ENCODE results near the gene HAND1. TPM values are rescaled to one million over a fixed set of nuclear protein-coding genes. Genes with fewer than 3 reads are reported as not detected.
A peak's percentile ranks its signal among the peaks of the same experiment; 100 is the strongest.

The HAND1 gene
- total RNA-seq, 2 experiments from 2014 or later, result not detected

DNA sequence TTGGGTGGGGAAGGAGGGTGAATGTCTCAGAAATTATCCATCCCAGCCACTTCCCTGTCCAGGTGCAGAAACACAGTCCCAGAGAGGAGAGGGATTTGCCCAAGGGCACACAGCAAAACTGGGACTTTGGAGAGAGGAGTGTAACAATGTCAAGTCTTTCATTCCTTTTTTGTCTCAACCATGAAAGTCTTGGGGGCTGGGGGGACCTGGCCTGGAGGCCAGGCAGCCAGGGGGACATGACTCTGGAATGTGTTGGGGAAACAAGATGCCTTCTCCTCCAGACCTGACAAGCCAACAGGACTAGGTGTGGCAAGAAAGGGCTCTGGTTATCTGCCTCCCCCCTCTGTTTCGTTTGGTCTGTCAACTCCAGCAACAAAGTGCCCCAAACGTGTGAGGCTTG, 13.9 kb upstream of the HAND1 start:
- ATAC-seq (no peak), DNase-seq (no peak)
- Mint-ChIP-seq H3K27me3 (peaks cover 48% of the 10 kb centered on the region), H3K9me3 (no peaks in the 10 kb centered on the region), H3K4me1 (ENCODE audit: low read depth) (peaks cover 9% of the 10 kb centered on the region), H3K27ac (no peak overlapping the region), H3K4me3 (no peak overlapping the region), H3K36me3 (ENCODE audit: low read depth) (no peaks in the 10 kb centered on the region)
- TF ChIP-seq, protein P1, sequence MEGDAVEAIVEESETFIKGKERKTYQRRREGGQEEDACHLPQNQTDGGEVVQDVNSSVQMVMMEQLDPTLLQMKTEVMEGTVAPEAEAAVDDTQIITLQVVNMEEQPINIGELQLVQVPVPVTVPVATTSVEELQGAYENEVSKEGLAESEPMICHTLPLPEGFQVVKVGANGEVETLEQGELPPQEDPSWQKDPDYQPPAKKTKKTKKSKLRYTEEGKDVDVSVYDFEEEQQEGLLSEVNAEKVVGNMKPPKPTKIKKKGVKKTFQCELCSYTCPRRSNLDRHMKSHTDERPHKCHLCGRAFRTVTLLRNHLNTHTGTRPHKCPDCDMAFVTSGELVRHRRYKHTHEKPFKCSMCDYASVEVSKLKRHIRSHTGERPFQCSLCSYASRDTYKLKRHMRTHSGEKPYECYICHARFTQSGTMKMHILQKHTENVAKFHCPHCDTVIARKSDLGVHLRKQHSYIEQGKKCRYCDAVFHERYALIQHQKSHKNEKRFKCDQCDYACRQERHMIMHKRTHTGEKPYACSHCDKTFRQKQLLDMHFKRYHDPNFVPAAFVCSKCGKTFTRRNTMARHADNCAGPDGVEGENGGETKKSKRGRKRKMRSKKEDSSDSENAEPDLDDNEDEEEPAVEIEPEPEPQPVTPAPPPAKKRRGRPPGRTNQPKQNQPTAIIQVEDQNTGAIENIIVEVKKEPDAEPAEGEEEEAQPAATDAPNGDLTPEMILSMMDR (IDR thresholded peaks at IDR 0.05), result no peak
- ChIA-PET CTCF (no interaction called here), POLR2A (interaction anchor here (1.1 kb wide), 1 partner anchor 24 kb away, joined by 4 read pairs; no protein-coding TSS in a partner anchor)
- intact Hi-C loops (cut with micrococcal nuclease), result no loop called here

DNA sequence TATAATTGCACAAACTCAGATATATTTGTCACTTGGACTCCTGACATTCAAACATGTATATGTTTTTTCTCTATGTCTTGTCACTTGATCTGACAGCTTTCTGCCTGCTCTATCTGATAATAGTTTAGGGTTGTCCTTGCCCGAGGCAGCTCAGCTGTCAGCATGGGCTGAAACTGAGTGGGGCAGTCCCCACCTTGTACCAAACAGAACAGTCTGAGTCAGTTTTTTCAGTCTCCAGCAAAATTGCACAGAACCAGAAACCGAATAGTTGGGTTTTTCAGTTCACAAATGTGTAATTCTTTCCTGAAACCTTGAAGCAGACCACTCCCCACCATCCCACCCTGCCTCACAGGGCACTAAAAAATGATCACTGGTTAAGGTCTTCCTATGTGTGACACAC, 9.5 kb upstream of the HAND1 start:
- peaks cover 68% of the 10 kb centered on the region for H3K27me3 Mint-ChIP-seq
- ChIA-PET POLR2A (interaction anchor here (0.9 to 1.0 kb wide), 2 partner anchors 10 to 21 kb away, joined by 3 read pairs; no protein-coding TSS in a partner anchor), CTCF (interaction anchor here (0.6 to 2.5 kb wide), 2 partner anchors 20 to 23 kb away, joined by 3 to 15 read pairs; no protein-coding TSS in a partner anchor)
- H3K9me3 Mint-ChIP-seq, result no peaks in the 10 kb centered on the region
- DNase-seq, result peak; percentile 77
- ATAC-seq, result peak; percentile 98
- intact Hi-C loops (cut with micrococcal nuclease), result no loop called here
- H3K4me1 Mint-ChIP-seq (ENCODE audit: low read depth), result peaks cover 26% of the 10 kb centered on the region
- no peaks in the 10 kb centered on the region for H3K36me3 Mint-ChIP-seq (ENCODE audit: low read depth)
- TF ChIP-seq, protein P1 (IDR thresholded peaks at IDR 0.05), result no peak
- no peak overlapping the region for H3K27ac Mint-ChIP-seq
- H3K4me3 Mint-ChIP-seq, result no peak overlapping the region

DNA sequence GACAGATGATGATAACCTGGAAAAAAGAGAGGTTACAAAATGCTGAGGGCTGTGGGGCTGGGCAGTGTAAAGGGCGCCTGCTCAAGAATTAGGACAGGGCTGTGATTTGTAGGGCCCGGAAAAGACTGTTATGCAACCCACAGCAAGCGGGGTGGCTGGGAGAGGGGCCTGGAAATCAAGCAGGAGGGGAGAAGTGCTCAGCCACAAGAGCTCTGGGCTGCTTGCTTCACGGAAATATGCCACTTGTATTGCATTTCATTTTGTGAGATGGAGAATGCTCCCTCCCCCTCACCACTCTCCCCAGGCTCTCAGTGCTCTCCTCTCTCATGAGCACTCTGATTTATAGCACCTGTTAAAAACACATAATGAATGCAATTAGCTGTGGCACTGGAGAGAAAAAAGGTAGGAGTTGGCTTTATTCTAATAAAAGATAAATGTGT, 8.4 kb upstream of the HAND1 start:
- H3K27me3 Mint-ChIP-seq, result peaks cover 72% of the 10 kb centered on the region
- H3K27ac Mint-ChIP-seq, result no peak overlapping the region
- POLR2A ChIA-PET, result interaction anchor here (1.0 to 1.4 kb wide), 2 partner anchors 9 to 15 kb away, joined by 3 to 6 read pairs; no protein-coding TSS in a partner anchor
- no peaks in the 10 kb centered on the region for H3K36me3 Mint-ChIP-seq (ENCODE audit: low read depth)
- intact Hi-C loops (cut with micrococcal nuclease), result no loop called here
- no peak for ATAC-seq
- TF ChIP-seq, protein P1 (IDR thresholded peaks at IDR 0.05), result no peak
- H3K4me1 Mint-ChIP-seq (ENCODE audit: low read depth), result peaks cover 26% of the 10 kb centered on the region
- CTCF ChIA-PET, result interaction anchor here (2.5 to 2.6 kb wide), 2 partner anchors 12 to 19 kb away, joined by 15 read pairs; no protein-coding TSS in a partner anchor
- no peak overlapping the region for H3K4me3 Mint-ChIP-seq
- H3K9me3 Mint-ChIP-seq, result no peaks in the 10 kb centered on the region
- no peak for DNase-seq

DNA sequence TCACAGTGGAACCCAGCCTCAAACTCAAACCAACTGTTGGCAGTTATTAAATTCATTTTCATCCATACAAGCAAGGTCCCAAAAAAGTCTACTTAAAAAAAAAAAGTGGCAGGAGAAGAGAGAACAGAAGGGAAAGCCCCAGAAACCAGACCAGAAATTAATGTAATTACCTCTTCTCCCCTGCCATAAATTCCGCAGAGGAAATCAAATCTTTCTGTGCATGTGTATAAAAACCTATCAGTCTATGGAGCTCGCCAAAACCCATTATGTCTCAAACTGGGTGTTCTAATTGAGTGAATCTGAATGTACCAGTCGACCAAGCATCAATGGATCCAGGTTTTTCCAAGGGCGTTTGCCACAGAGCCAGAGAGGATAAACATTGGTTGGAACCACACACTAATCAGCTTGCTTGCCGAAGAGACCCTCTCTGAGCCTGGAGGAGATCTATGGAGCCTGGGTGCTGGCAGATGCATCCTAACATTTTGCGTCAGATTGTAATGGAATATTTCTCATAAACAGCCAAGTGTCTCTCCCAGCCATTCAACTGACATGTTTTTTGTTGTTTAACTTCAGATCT, 7.9 kb upstream of the HAND1 start:
- ATAC-seq (no peak), DNase-seq (no peak)
- Mint-ChIP-seq H3K4me1 (ENCODE audit: low read depth) (peaks cover 26% of the 10 kb centered on the region), H3K36me3 (ENCODE audit: low read depth) (no peaks in the 10 kb centered on the region), H3K9me3 (no peaks in the 10 kb centered on the region), H3K27ac (no peak overlapping the region), H3K4me3 (no peak overlapping the region), H3K27me3 (peaks cover 77% of the 10 kb centered on the region)
- intact Hi-C loops (cut with micrococcal nuclease), result no loop called here
- CTCF ChIA-PET, result interaction anchor here (2.5 to 2.6 kb wide), 2 partner anchors 12 to 18 kb away, joined by 15 read pairs; no protein-coding TSS in a partner anchor
- POLR2A ChIA-PET, result interaction anchor here (1.2 to 1.4 kb wide), 2 partner anchors 12 to 14 kb away, joined by 3 to 6 read pairs; no protein-coding TSS in a partner anchor
- TF ChIP-seq, protein P1 (IDR thresholded peaks at IDR 0.05), result no peak

DNA sequence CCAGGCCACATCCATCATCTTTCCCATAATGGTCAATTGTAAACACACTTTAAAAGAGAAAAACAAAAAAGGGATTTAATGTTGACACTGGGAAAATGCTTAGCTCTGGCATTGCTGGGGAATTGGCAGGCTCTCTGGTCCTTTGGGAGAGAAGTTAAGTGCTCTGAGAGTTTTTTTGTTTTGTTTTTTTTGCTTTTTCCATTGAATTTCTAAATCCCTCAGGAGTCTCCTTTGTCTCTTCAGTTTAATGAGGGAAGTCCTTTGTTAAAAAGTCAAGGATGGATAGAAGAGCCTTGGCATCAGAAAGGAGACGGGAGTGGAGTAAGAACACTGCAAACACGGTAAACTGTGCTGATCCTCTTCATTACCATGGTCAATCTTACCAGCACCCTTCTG, 7.1 kb upstream of the HAND1 start:
- intact Hi-C loops (cut with micrococcal nuclease), result no loop called here
- CTCF ChIA-PET, result interaction anchor here (0.7 to 2.6 kb wide), 6 partner anchors 11 to 426 kb away, joined by 3 to 15 read pairs (median 4); no protein-coding TSS in a partner anchor
- ATAC-seq (no peak), DNase-seq (no peak)
- peaks cover 31% of the 10 kb centered on the region for H3K4me1 Mint-ChIP-seq (ENCODE audit: low read depth)
- H3K9me3 Mint-ChIP-seq, result no peaks in the 10 kb centered on the region
- H3K27ac Mint-ChIP-seq, result no peak overlapping the region
- no peak overlapping the region for H3K4me3 Mint-ChIP-seq
- H3K36me3 Mint-ChIP-seq (ENCODE audit: low read depth), result no peaks in the 10 kb centered on the region
- TF ChIP-seq, protein P1 (IDR thresholded peaks at IDR 0.05), result no peak
- POLR2A ChIA-PET, result interaction anchor here (0.7 to 1.4 kb wide), 3 partner anchors 11 to 18 kb away, joined by 3 to 6 read pairs (median 3); no protein-coding TSS in a partner anchor
- H3K27me3 Mint-ChIP-seq, result peaks cover 80% of the 10 kb centered on the region
